Daoy (cell line): Measurements from ENCODE around the gene DNMBP. TPM values are rescaled to one million over a fixed set of nuclear protein-coding genes. Genes with fewer than 3 reads are reported as not detected.
"Not testable (repeated sequence)": the region's sequence is repeated elsewhere in the genome, so short reads cannot be mapped to it uniquely, and the experiment has no call there.

ENCODE experiments used
- DNase-seq: peaks from one replicate; pipeline ENCODE4 v3.0.0-alpha.2; 2015; ENCODE audit warnings: low read depth
- total RNA-seq: library from RNA; depleted of rRNA; stranded (reverse); fragments of >200 nt; shearing (Covaris generic); gene quantifications from 2 replicates; pipeline ENCODE4 v1.2.3, GENCODE V29; 2014

Gene DNMBP
- total RNA-seq, 1 experiment from 2014 or later = 13.7 TPM

DNA sequence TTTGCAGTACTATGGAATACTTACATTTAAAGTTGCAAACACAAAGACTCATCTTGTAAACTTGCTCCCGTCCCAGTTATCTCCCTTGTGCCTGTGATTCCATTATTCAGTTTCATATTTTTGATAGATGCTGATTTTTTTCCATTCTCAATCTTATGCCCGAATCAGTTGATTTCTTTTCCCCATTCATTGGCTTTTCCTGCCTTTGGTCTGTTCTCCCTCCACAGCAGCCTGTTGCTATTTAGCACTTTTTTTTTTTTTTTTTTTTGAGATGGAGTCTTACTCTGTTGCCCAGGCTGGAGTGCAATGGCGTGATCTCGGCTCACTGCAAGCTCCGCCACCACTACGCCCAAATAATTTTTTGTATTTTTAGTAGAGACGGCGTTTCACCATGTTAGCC is 149.3 kb downstream of the DNMBP start:
- DNase-seq = no peak

DNA sequence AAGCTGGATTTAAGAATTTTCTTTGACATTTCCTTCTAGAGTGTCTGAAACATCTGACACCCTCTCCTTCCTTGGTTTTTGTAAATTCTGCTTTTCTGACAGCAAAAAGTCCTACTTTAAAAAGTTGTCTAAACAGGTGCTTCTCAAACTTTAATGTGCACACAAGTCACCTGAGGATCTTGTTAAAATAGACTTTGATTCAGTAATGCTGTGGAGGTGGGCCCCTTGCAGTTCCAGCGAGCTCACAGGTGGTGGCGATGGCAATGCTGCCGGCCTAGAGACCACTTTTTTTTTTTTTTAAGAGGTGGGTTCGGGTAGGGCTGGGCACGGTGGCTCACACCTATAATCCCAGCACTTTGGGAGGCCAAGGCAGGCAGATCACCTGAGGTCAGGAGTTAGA is 150.2 kb downstream of the DNMBP start:
- DNase-seq = peak; percentile 26

DNA sequence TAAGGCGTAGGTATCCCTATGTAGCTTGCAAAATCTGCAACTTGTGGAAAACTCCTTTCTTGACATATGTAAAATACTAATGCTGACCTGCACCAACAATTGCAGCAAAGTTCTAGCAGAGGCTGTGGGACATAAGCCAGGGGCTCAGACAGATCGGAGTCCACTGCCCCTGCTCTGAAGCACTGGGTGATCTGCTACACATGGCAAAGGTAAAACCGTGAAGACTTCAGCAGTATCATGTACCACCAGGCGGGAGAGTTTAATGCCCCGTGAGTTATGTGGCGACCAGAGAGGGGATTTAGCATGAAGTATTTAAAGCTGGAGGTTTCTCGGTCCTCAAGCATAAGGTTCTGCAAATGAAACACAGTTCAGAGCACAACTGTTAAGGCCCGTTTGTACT is 150.9 kb downstream of the DNMBP start:
- DNase-seq = no peak

DNA sequence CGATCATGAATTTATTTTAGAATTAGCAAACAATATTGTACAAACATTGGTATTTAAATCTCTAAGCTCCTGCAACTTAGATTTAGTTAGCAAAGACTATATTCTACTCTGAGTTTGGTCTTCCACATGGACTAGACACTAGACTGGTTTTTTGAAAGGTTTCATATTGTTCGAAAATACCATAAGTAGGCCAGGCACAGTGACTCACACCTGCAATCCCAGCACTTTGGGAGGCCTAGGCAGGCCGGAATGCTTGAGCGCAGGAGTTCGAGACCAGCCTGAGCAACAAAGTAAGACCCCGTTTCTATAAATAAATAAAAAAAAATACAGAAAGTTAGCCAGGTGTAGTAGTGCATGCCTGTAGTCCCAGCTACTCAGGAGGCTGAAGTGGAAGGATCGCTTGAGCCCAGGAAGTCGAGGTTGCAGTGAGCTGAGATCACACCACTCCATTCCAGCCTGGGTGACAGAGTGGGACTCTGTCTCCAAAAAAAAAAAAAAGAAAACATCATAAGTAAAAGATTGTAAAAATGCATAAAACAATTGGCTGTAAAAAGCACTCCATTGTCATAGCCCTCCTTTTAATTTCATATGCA is 154.2 kb downstream of the DNMBP start:
- no peak for DNase-seq

DNA sequence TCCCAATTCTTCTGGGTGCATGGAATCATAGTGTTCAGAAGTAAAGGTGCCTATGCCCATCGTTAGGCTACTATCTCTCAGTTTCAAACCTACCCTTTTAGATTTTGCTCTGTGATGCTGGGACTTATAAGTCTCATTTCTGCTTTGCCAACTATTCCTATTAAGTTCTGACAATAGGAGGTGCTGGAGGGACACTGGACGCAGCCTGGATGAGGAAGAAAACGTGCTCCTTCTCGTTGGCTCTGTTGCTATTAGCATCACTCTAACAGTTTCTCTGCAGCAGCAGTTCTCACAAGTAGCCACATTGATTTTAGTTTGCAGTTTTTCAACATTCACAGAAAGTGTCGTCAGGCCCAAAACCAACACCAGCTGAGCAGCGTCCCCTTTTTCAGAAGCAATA is 154.9 kb downstream of the DNMBP start:
- peak; percentile 48 for DNase-seq

GRCh38 chr10:99853655-99854054 is 156.1 kb downstream of the DNMBP start:
- no peak for DNase-seq

GRCh38 chr10:99852481-99853213 is 157.1 kb downstream of the DNMBP start:
- DNase-seq = no peak

- no peak for DNase-seq
These were observed 157.9 kb downstream of the DNMBP start for GRCh38 chr10:99851825-99852224.

GRCh38 chr10:99850767-99851340 is 158.9 kb downstream of the DNMBP start:
- DNase-seq = no peak

DNA sequence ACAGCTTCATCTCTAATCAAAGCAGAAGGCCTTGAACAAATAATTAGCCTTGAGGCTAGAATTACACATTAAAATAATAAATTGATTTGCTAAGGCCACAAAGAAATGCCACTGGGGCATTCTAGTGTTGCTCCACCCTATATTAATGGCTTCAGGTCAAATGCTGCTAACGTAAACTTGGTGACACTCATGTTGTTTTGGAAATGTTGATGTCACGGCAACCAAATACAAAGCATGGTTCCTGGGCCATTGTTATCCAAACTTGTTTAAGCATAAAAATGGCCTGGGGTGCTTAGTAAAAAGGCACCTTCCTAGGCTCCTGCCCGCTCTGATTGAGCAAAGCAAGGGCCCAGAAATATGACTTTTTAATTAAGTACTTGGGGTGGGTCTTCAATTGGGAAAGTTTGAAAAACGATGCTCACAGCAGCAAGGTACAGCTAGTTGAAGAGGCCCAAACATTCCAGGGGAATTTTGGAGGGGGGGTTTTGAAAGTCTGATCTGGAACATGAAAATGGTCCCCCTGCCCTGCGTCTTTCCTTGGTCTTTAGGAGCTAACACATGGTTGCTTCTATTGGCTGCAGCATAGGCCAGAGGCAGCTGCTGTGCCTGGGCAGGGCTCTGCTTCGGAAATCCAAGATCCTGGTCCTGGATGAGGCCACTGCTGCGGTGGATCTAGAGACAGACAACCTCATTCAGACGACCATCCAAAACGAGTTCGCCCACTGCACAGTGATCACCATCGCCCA is 159.6 kb downstream of the DNMBP start:
- DNase-seq = no peak

GRCh38 chr10:99849536-99849935 is 160.2 kb downstream of the DNMBP start:
- DNase-seq = no peak

DNA sequence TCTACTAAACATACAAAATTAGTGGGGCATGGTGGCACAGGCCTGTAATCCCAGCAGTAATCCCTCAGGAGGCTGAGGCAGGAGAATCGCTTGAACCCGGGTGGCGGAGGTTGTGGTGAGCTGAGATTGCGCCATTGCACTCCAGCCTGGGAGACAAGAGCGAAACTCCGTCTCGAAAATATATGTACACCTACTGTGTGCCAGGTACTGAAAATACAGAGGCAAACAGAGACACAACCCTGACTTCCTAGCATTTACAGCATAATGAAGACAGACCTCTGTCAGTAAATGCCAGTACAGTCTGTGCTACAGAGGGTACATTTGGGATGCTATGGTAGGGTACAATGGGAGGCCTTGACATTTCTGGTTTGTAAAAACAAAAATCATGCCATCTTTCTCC is 160.7 kb downstream of the DNMBP start:
- DNase-seq = no peak

- peak; percentile 81 for DNase-seq
These were observed 163.8 kb downstream of the DNMBP start for GRCh38 chr10:99845837-99846382.

DNA sequence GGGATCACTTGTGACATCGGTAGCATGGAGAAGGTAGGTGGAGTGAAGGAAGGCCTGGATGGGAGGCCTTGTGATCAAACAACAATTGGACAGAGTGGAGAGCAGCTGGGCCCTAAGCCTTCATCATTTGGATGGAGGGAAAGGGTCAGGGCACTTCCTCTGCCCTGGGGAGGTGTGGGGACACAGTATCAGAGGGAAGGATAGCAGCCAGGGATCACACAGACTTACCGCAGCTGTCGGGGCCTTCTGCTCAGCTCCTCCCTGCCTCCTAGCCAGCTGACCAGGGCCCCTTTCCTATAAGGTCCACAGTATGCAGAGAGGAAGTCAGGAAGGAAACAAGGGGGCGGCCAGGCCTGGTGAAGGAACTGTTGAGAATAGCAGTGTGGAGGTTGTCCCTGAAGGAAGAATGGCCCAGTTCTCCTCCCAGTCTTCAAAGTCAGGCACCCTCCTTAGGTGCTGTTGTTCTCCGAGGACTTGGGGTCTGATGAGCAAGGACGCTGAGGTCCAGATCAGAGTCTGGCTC is 165.3 kb downstream of the DNMBP start:
- no peak for DNase-seq

DNA sequence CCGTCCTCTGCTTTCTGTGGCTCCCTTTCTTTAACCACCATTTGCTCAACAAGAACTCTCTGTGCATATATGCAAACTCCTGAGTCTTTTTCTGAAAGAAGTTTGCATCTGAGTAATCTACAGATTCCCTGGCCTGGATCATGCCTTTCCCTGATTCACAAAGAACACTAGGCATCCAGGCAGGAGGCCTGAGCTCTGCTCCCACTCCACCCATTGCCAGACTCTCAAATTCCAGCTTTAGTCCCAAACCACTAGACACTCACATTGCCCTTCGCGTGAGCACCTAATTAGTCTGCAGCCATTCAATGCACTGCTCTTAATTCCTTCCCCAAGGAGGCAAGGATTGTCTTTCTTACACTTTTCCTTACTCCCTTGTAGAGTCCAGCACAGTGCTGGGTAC is 166.4 kb downstream of the DNMBP start:
- DNase-seq = no peak

- DNase-seq = no peak
These were observed 168.0 kb downstream of the DNMBP start for GRCh38 chr10:99841746-99842145.

- not testable (repeated sequence) for DNase-seq
These were observed 168.9 kb downstream of the DNMBP start for GRCh38 chr10:99840859-99841258.

GRCh38 chr10:99836711-99837110 is 173.0 kb downstream of the DNMBP start:
- DNase-seq = no peak

DNA sequence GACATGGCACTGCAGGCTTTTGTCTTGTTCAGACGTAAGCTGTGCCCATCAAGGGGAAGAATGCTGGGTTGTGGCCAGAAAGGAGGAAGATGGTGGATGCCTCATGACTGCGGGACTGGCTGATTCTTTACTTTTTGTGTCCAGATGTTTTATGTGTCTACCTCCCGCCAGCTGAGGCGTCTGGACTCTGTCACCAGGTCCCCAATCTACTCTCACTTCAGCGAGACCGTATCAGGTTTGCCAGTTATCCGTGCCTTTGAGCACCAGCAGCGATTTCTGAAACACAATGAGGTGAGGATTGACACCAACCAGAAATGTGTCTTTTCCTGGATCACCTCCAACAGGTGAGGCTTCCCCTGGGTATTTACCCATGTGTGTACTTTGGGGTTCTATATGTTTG is 173.8 kb downstream of the DNMBP start:
- no peak for DNase-seq

- DNase-seq = peak; percentile 65
These were observed 175.3 kb downstream of the DNMBP start for GRCh38 chr10:99834410-99834809.

GRCh38 chr10:99832439-99832838 is 177.3 kb downstream of the DNMBP start:
- DNase-seq = no peak

- DNase-seq = no peak
These were observed 181.3 kb downstream of the DNMBP start for GRCh38 chr10:99828464-99828863.
